CD8-positive, alpha-beta memory T cell (primary cell): ENCODE data around the gene RTP2. TPM values are rescaled to one million over a fixed set of nuclear protein-coding genes. Genes with fewer than 3 reads are reported as not detected.

Experiments
- CTCF ChIA-PET: fragments of 350-600 bp; sonication (Branson Sonifier 250); formaldehyde crosslinking; loops from one replicate; lab custom pipeline; 2021; ENCODE audit warnings: antibody characterized with exemption; lab: Charles Lee
- POLR2A ChIA-PET: fragments of 350-600 bp; sonication (Branson Sonifier 250); formaldehyde crosslinking; loops from one replicate; lab custom pipeline; 2021; ENCODE audit warnings: antibody characterized with exemption; lab: Charles Lee
- DNase-seq, 5 donors: peaks; one replicate each; pipeline versions ENCODE4 v3.0.0 to v3.0.0-alpha.2; 2020 to 2022; ENCODE audit warnings: mixed read lengths in 1 of 5
- H3K27ac ChIP-seq: one replicate; pipeline ENCODE4 v1.7.0; 2013; ENCODE audit warnings: low read depth, mild to moderate bottlenecking, low read length, moderate library complexity
- H3K27me3 ChIP-seq: 2 replicates; pipeline ENCODE4 v1.7.0; 2013; ENCODE audit warnings: low read length, mild to moderate bottlenecking; ENCODE audit not compliant: insufficient read depth, poor library complexity, severe bottlenecking
- H3K36me3 ChIP-seq: 2 replicates; pipeline ENCODE4 v1.7.0; 2013; ENCODE audit warnings: mild to moderate bottlenecking, low read length, moderate library complexity; ENCODE audit not compliant: insufficient read depth
- H3K4me1 ChIP-seq: 2 replicates; pipeline ENCODE4 v1.7.0; 2013; ENCODE audit warnings: mild to moderate bottlenecking, low read length, moderate library complexity; ENCODE audit not compliant: insufficient read depth
- H3K4me3 ChIP-seq: 2 replicates; pipeline ENCODE4 v1.7.0; 2013; ENCODE audit warnings: mild to moderate bottlenecking, low read length
- H3K9me3 ChIP-seq: 2 replicates; pipeline ENCODE4 v1.7.0; 2013; ENCODE audit warnings: mild to moderate bottlenecking, low read length
- H3K27ac Mint-ChIP-seq, 8 donors: one replicate each; pipeline ENCODE4 v1.8.0; 2020 to 2021; ENCODE audit warnings: mixed read lengths in 8 of 8, mild to moderate bottlenecking in 6 of 8, inconsistent platforms in 3 of 8, moderate library complexity in 3 of 8
- H3K27me3 Mint-ChIP-seq, 2 donors: one replicate each; pipeline ENCODE4 v1.8.0; 2020 to 2021; ENCODE audit warnings: mixed read lengths in 2 of 2, mild to moderate bottlenecking in 1 of 2, moderate library complexity in 1 of 2
- H3K36me3 Mint-ChIP-seq, 3 donors: one replicate each; pipeline ENCODE4 v1.8.0; 2020 to 2021; ENCODE audit warnings: mixed read lengths in 3 of 3, inconsistent platforms in 1 of 3, mild to moderate bottlenecking in 1 of 3
- H3K4me1 Mint-ChIP-seq, 3 donors: one replicate each; pipeline ENCODE4 v1.8.0; 2020 to 2021; ENCODE audit warnings: mixed read lengths in 3 of 3, inconsistent platforms in 1 of 3, mild to moderate bottlenecking in 1 of 3
- H3K4me3 Mint-ChIP-seq, 7 donors: one replicate each; pipeline ENCODE4 v1.8.0; 2020 to 2021; ENCODE audit warnings: mixed read lengths in 7 of 7, mild to moderate bottlenecking in 6 of 7, moderate library complexity in 4 of 7, inconsistent platforms in 2 of 7
- H3K9me3 Mint-ChIP-seq, 5 donors: one replicate each; pipeline ENCODE4 v1.8.0; 2020 to 2022; ENCODE audit warnings: mixed read lengths in 5 of 5, mild to moderate bottlenecking in 3 of 5, moderate library complexity in 2 of 5, inconsistent platforms in 1 of 5
- polyA plus RNA-seq: library from polyadenylated mRNA; unstranded; fragments of 300-500 nt; fragmentation: Illumina TruSeq; gene quantifications from one replicate; pipeline ENCODE4 v1.2.3, GENCODE V29; 2021
- total RNA-seq, 2 experiments: library from RNA; stranded (reverse); gene quantifications; one replicate each; pipeline ENCODE4 v1.2.3, GENCODE V29; 2021

Gene RTP2
- total and polyA plus RNA-seq, 3 experiments from 2014 or later, result not detected

GRCh38 chr3:187745201-187746058 is 43.1 kb upstream of the RTP2 start, which contains the start of gene BCL6:
BCL6 (minus strand) TSS chr3:187745468; CDS start chr3:187733693, 11,775 bp downstream.
- peak within 1 kb of the TSS; percentile 98 for H3K27ac ChIP-seq
- POLR2A ChIA-PET, result interaction anchor here (0.6 to 1.5 kb wide), 15 partner anchors 27 to 1387 kb away, joined by 3 to 8 read pairs (median 4); no protein-coding TSS in a partner anchor
- DNase-seq, result peak; percentile 73 to 93 (median 88)

GRCh38 chr3:187744169-187745151 is 42.1 kb upstream of the RTP2 start:
- H3K9me3 ChIP-seq, result no peaks in the 10 kb centered on the region
- peaks cover 53% of the 10 kb centered on the region for H3K4me1 ChIP-seq
- no peaks in the 10 kb centered on the region for H3K9me3 Mint-ChIP-seq
- peak overlapping the region; percentile 98 for H3K27ac ChIP-seq
- POLR2A ChIA-PET, result interaction anchor here (0.7 to 1.5 kb wide), 9 partner anchors 33 to 1388 kb away, joined by 3 to 8 read pairs (median 5); no protein-coding TSS in a partner anchor
- peak overlapping the region; percentile 91 to 99 (median 98) for H3K4me3 Mint-ChIP-seq
- peaks cover 58 to 73% (median 72%) of the 10 kb centered on the region in 3 donors for H3K4me1 Mint-ChIP-seq
- peak overlapping the region; percentile 99 to 100 (median 99) for H3K27ac Mint-ChIP-seq
- H3K36me3 Mint-ChIP-seq, result peaks cover 0 to 22% (median 0%) of the 10 kb centered on the region in 3 donors
- H3K27me3 Mint-ChIP-seq, result no peaks in the 10 kb centered on the region
- H3K27me3 ChIP-seq, result no peaks in the 10 kb centered on the region
- DNase-seq, result peak; percentile 8 to 59 (median 47)
- H3K4me3 ChIP-seq, result peak overlapping the region; percentile 98
- no peaks in the 10 kb centered on the region for H3K36me3 ChIP-seq
- CTCF ChIA-PET, result interaction anchor here (0.8 to 5.2 kb wide), 15 partner anchors 35 to 1404 kb away, joined by 3 to 35 read pairs (median 5); partner anchors contain the start of gene LPP

More at GRCh38 chr3:187745201-187746058, 43.1 kb upstream of the RTP2 start, which contains the start of gene BCL6:
- Histone ChIP-seq H3K9me3 (no peaks in the 10 kb centered on the region), H3K36me3 (no peaks in the 10 kb centered on the region), H3K4me1 (peaks cover 48% of the 10 kb centered on the region), H3K27me3 (no peaks in the 10 kb centered on the region), H3K4me3 (peak within 1 kb of the TSS; percentile 98)
- CTCF ChIA-PET, result interaction anchor here (0.7 to 5.2 kb wide), 18 partner anchors 34 to 1404 kb away, joined by 3 to 35 read pairs (median 4); partner anchors contain the start of gene LPP
- H3K27ac Mint-ChIP-seq, result peak within 1 kb of the TSS; percentile 99 to 100 (median 99)
- H3K9me3 Mint-ChIP-seq, result no peaks in the 10 kb centered on the region
- no peaks in the 10 kb centered on the region for H3K27me3 Mint-ChIP-seq
- peaks cover 0 to 20% (median 0%) of the 10 kb centered on the region in 3 donors for H3K36me3 Mint-ChIP-seq
- peak within 1 kb of the TSS; percentile 91 to 99 (median 98) for H3K4me3 Mint-ChIP-seq
- peaks cover 51 to 69% (median 68%) of the 10 kb centered on the region in 3 donors for H3K4me1 Mint-ChIP-seq

GRCh38 chr3:187743195-187744141 is 41.1 kb upstream of the RTP2 start:
- Mint-ChIP-seq H3K9me3 (no peaks in the 10 kb centered on the region), H3K4me3 (peak overlapping the region; percentile 91 to 99 (median 98)), H3K27me3 (no peaks in the 10 kb centered on the region), H3K4me1 (peaks cover 60 to 71% (median 62%) of the 10 kb centered on the region in 3 donors), H3K36me3 (peaks cover 0 to 31% (median 0%) of the 10 kb centered on the region in 3 donors), H3K27ac (peak overlapping the region; percentile 99 to 100 (median 99))
- no peaks in the 10 kb centered on the region for H3K36me3 ChIP-seq
- POLR2A ChIA-PET, result interaction anchor here (0.7 to 1.3 kb wide), 3 partner anchors 251 to 1213 kb away, joined by 3 to 7 read pairs (median 5); no protein-coding TSS in a partner anchor
- H3K27ac ChIP-seq, result peak overlapping the region; percentile 98
- H3K4me3 ChIP-seq, result peak overlapping the region; percentile 98
- CTCF ChIA-PET, result interaction anchor here (0.8 to 2.4 kb wide), 9 partner anchors 42 to 1402 kb away, joined by 3 to 16 read pairs (median 4); no protein-coding TSS in a partner anchor
- H3K4me1 ChIP-seq, result peaks cover 43% of the 10 kb centered on the region
- H3K27me3 ChIP-seq, result no peaks in the 10 kb centered on the region
- DNase-seq, result peak in 3 of 5 donors; percentile 22 to 57 (median 39)
- H3K9me3 ChIP-seq, result no peaks in the 10 kb centered on the region

- Histone ChIP-seq H3K4me1 (peaks cover 34% of the 10 kb centered on the region), H3K27me3 (no peaks in the 10 kb centered on the region), H3K36me3 (no peaks in the 10 kb centered on the region), H3K27ac (peak overlapping the region; percentile 98), H3K4me3 (peak overlapping the region; percentile 98), H3K9me3 (no peaks in the 10 kb centered on the region)
- H3K27me3 Mint-ChIP-seq, result peaks cover 0 to under 1% of the 10 kb centered on the region in 2 donors
- H3K4me3 Mint-ChIP-seq, result peak overlapping the region; percentile 91 to 99 (median 98)
- H3K36me3 Mint-ChIP-seq, result peaks cover 0 to 35% (median 0%) of the 10 kb centered on the region in 3 donors
- peak overlapping the region; percentile 67 to 100 (median 99) for H3K27ac Mint-ChIP-seq
- CTCF ChIA-PET, result interaction anchor here (0.7 to 2.4 kb wide), 12 partner anchors 43 to 1403 kb away, joined by 3 to 16 read pairs (median 3); no protein-coding TSS in a partner anchor
- POLR2A ChIA-PET, result interaction anchor here (0.6 to 1.3 kb wide), 8 partner anchors 127 to 1613 kb away, joined by 3 to 7 read pairs (median 3); no protein-coding TSS in a partner anchor
- peaks cover 52 to 63% (median 53%) of the 10 kb centered on the region in 3 donors for H3K4me1 Mint-ChIP-seq
- DNase-seq, result peak in 2 of 5 donors; percentile 37 to 39
- H3K9me3 Mint-ChIP-seq, result no peaks in the 10 kb centered on the region
These were observed 40.2 kb upstream of the RTP2 start for GRCh38 chr3:187742351-187743171.

GRCh38 chr3:187741403-187742350 is 39.3 kb upstream of the RTP2 start:
- Mint-ChIP-seq H3K36me3 (peaks cover 0 to 35% (median 0%) of the 10 kb centered on the region in 3 donors), H3K9me3 (peaks cover 0 to 2% (median 0%) of the 10 kb centered on the region in 5 donors), H3K4me1 (peaks cover 53 to 62% (median 54%) of the 10 kb centered on the region in 3 donors), H3K4me3 (peak overlapping the region; percentile 91 to 99 (median 98)), H3K27ac (peak overlapping the region; percentile 82 to 100 (median 99)), H3K27me3 (peaks cover 0 to 8% of the 10 kb centered on the region in 2 donors)
- H3K4me1 ChIP-seq, result peaks cover 35% of the 10 kb centered on the region
- POLR2A ChIA-PET, result interaction anchor here (0.6 to 4.1 kb wide), 10 partner anchors 127 to 1614 kb away, joined by 3 to 41 read pairs (median 4); partner anchors contain the start of gene LPP
- no peaks in the 10 kb centered on the region for H3K36me3 ChIP-seq
- no peaks in the 10 kb centered on the region for H3K9me3 ChIP-seq
- CTCF ChIA-PET, result interaction anchor here (0.6 to 6.4 kb wide), 82 partner anchors 7 to 1493 kb away, joined by 3 to 298 read pairs (median 5); partner anchors contain the start of gene LPP
- H3K4me3 ChIP-seq, result peak overlapping the region; percentile 81
- peak overlapping the region; percentile 66 for H3K27ac ChIP-seq
- peak; percentile 61 to 78 (median 66) for DNase-seq
- no peaks in the 10 kb centered on the region for H3K27me3 ChIP-seq
